ENCODE data around the gene PRR20G.

GRCh38 chr3:127288343-127288742 lies 497 bp upstream of the PRR20G start:
- TF ChIP-seq CTCF (IDR thresholded peaks at IDR 0.05 in 2 of 3, conservative IDR thresholded peaks at IDR 0.05 in 1 of 3; ENCODE audit: control insufficient read depth in 2 of 3, extremely low read depth in 1 of 3, insufficient read depth in 1 of 3, low read depth in 3 of 3, low read length in 3 of 3) (no peak), GABPA (IDR thresholded peaks at IDR 0.05; ENCODE audit: low read depth) (no peak), POLR2AphosphoS5 (IDR thresholded peaks at IDR 0.05; ENCODE audit: low read length) (no peak), SP1 (IDR thresholded peaks at IDR 0.05; ENCODE audit: low read depth, low read length) (no peak), ESRRA (IDR thresholded peaks at IDR 0.05; ENCODE audit: low read length) (no peak), REST (IDR thresholded peaks at IDR 0.05; ENCODE audit: low read depth, low read length) (no peak), SREBF2 (IDR thresholded peaks at IDR 0.05; ENCODE audit: low read length) (no peak), EZH2 (IDR thresholded peaks at IDR 0.05; ENCODE audit: borderline replicate concordance, control insufficient read depth, low read depth, low read length) (no peak), CREB1 (IDR thresholded peaks at IDR 0.05; ENCODE audit: low read depth) (no peak), EP300 (IDR thresholded peaks at IDR 0.05; ENCODE audit: borderline replicate concordance in 1 of 2, control insufficient read depth in 1 of 2, low read depth in 2 of 2, low read length in 2 of 2) (no peak), CHD4 (IDR thresholded peaks at IDR 0.05) (no peak)
